Common myeloid progenitor, CD34-positive (primary cell): ENCODE results near the gene AUTS2.
A peak's percentile ranks its signal among the peaks of the same experiment; 100 is the strongest.

Experiments used
- CTCF ChIA-PET: fragments of 350-600 bp; sonication (Branson Sonifier 250); formaldehyde crosslinking; loops from one replicate; lab custom pipeline; 2021; ENCODE audit warnings: antibody characterized with exemption; lab: Charles Lee
- POLR2A ChIA-PET: fragments of 350-600 bp; sonication (Branson Sonifier 250); formaldehyde crosslinking; loops from one replicate; lab custom pipeline; 2021; ENCODE audit warnings: antibody characterized with exemption; lab: Charles Lee
- DNase-seq, 3 donors: peaks; one replicate each; pipeline versions ENCODE4 v3.0.0 to v3.0.0-alpha.2; 2013
- H3K27ac ChIP-seq, 2 experiments: 1 replicate in 1 of 2; 2 replicates in 1 of 2; pipeline ENCODE4 v1.7.0; 2013; ENCODE audit warnings: inconsistent platforms in 2 of 2, low read length in 2 of 2, mild to moderate bottlenecking in 2 of 2, low read depth in 1 of 2, moderate library complexity in 1 of 2; ENCODE audit not compliant: severe bottlenecking in 2 of 2, insufficient read depth in 1 of 2, poor library complexity in 1 of 2
- H3K27me3 ChIP-seq, 5 experiments: replicated peaks in 2 of 5; 1 replicate in 3 of 5; 2 replicates in 2 of 5; pipeline versions ENCODE4 v1.6.1 to v1.7.0; 2013; ENCODE audit warnings: low read length in 4 of 5, mild to moderate bottlenecking in 2 of 5, moderate library complexity in 2 of 5, inconsistent platforms in 1 of 5; ENCODE audit not compliant: insufficient read depth in 5 of 5, control insufficient read depth in 4 of 5
- H3K36me3 ChIP-seq, 4 experiments: 1 replicate in 2 of 4; 2 replicates in 2 of 4; pipeline versions ENCODE4 v1.6.1 to v1.7.0; 2013; ENCODE audit warnings: low read length in 3 of 4, control low read depth in 1 of 4, mild to moderate bottlenecking in 1 of 4; ENCODE audit not compliant: control insufficient read depth in 4 of 4, insufficient read depth in 4 of 4
- H3K4me1 ChIP-seq, 4 experiments: 1 replicate in 3 of 4; 2 replicates in 1 of 4; pipeline versions ENCODE4 v1.6.1 to v1.7.1; 2013; ENCODE audit warnings: low read length in 3 of 4, mild to moderate bottlenecking in 3 of 4, control low read depth in 1 of 4, inconsistent platforms in 1 of 4, moderate library complexity in 1 of 4; ENCODE audit not compliant: control insufficient read depth in 4 of 4, insufficient read depth in 4 of 4; ENCODE audit errors: control extremely low read depth in 1 of 4
- H3K4me3 ChIP-seq, 7 experiments: 1 replicate in 4 of 7; 2 replicates in 3 of 7; pipeline versions ENCODE4 v1.5.1 to v1.7.0; 2013; ENCODE audit warnings: mild to moderate bottlenecking in 7 of 7, low read length in 6 of 7, moderate library complexity in 6 of 7, inconsistent platforms in 2 of 7, low read depth in 2 of 7, control low read depth in 1 of 7; ENCODE audit not compliant: insufficient read depth in 4 of 7, control insufficient read depth in 1 of 7; ENCODE audit errors: extremely low read depth in 1 of 7
- H3K9me3 ChIP-seq, 5 experiments: 1 replicate in 4 of 5; 2 replicates in 1 of 5; pipeline versions ENCODE4 v1.6.1 to v1.7.1; 2013; ENCODE audit warnings: low read length in 4 of 5, mild to moderate bottlenecking in 2 of 5, inconsistent platforms in 1 of 5, low read depth in 1 of 5, moderate library complexity in 1 of 5; ENCODE audit not compliant: control insufficient read depth in 4 of 5, insufficient read depth in 2 of 5; ENCODE audit errors: control extremely low read depth in 1 of 5
- WGBS: methylation state at CpG from one replicate; pipeline ENCODE4 v1.1.5; 2013; ENCODE audit not compliant: insufficient coverage; 5-methylcytosine and 5-hydroxymethylcytosine counted together

The AUTS2 gene

DNA sequence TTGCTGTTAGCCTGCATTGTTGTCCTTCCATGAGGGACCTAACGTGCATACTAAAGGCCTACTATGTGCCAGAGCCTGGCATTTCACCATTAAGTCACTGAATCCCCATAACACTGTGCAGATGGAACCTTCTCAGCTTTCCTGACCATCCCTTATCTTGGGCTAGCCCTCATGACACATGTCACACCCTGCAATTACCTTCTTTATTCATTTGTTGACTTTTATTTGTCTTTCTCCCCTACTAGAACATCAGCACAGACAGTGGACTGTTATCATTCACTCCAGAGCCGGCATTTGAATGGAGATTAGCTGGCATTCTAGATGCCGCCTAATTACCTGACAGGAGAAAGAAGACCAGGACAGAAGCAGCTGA, 1062.5 kb downstream of the AUTS2 start:
- 97% methylated on average over 3 of the region's 3 CpGs for WGBS

DNA sequence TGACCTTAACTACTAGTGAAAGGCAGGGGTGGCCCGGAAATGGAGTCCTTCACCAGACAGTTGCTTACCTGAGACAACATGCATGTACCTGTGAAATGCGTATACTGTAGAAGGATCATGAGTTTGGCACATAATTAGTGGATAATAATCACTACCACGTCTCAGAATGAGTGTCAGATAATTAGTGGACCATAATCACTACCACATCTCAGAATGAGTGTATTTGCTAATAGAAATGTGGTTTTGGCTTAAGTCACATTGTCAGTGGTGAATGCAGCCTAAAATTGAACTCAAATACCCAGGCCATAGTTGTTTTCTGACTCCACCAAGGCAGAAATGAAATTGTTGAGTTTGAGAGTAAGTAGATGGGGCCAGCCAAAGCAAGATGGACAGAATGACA, 1065.4 kb downstream of the AUTS2 start:
- no peak overlapping the region for H3K4me3 ChIP-seq
- ChIA-PET CTCF (no interaction called here), POLR2A (no interaction called here)
- H3K27ac ChIP-seq, result no peak overlapping the region
- no peaks in the 10 kb centered on the region for H3K4me1 ChIP-seq
- H3K9me3 ChIP-seq, result no peaks in the 10 kb centered on the region
- 100% methylated on average over 1 of the region's 3 CpGs for WGBS
- no peaks in the 10 kb centered on the region for H3K27me3 ChIP-seq
- H3K36me3 ChIP-seq, result no peaks in the 10 kb centered on the region
- DNase-seq, result no peak

More for the DNA sequence above, 1062.5 kb downstream of the AUTS2 start:
- Histone ChIP-seq H3K36me3 (no peaks in the 10 kb centered on the region), H3K27me3 (no peaks in the 10 kb centered on the region), H3K4me1 (no peaks in the 10 kb centered on the region), H3K27ac (no peak overlapping the region), H3K9me3 (no peaks in the 10 kb centered on the region), H3K4me3 (no peak overlapping the region)
- ChIA-PET CTCF (no interaction called here), POLR2A (no interaction called here)
- no peak for DNase-seq

DNA sequence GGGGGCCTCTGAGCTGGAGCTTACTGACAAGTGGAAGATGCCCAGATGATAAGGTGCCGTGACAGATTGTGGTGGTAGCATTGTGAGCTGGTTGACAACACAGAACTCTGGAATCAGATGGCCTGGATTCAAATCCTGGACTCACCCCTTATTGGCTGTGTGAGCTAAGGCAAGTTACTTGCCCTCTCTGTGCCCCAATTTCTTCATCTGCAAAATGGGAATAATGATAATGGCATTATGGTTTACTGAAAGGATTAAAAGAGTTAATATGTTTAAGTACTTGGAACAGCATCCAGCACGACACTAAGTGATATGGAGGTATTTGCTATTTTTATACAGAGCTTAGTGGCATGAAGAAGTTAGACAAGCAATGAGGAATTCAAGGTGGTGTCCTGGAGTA, 1067.7 kb downstream of the AUTS2 start:
- no peak for DNase-seq
- ChIA-PET POLR2A (no interaction called here), CTCF (no interaction called here)
- Histone ChIP-seq H3K27me3 (no peaks in the 10 kb centered on the region), H3K36me3 (no peaks in the 10 kb centered on the region), H3K27ac (no peak overlapping the region), H3K4me1 (no peaks in the 10 kb centered on the region), H3K9me3 (no peaks in the 10 kb centered on the region), H3K4me3 (no peak overlapping the region)
- 100% methylated on average over 1 of the region's 2 CpGs for WGBS

DNA sequence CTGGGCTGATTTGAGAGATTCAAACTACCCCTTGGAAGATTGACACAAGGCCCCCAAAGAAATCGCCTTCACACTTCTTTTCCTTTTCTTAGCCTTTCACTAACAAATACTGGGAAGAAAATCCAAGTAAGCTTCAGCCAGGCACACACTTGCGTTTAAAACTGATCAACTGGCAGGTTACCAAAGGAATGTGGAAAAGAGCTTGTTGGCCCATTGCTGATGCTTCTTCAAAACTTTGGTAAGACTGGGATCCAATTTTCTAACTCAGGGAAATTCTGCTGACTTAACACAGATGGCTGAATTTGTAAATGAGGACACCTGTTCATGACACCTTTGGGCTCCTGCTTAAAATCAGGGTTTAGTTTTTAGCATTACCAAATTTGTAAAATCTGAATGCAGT, 1069.1 kb downstream of the AUTS2 start:
- H3K9me3 ChIP-seq, result no peaks in the 10 kb centered on the region
- no peak for DNase-seq
- H3K4me1 ChIP-seq, result no peaks in the 10 kb centered on the region
- no peaks in the 10 kb centered on the region for H3K27me3 ChIP-seq
- WGBS, result 100% methylated on average over 1 of the region's 2 CpGs
- no peak overlapping the region for H3K27ac ChIP-seq
- CTCF ChIA-PET, result no interaction called here
- no peak overlapping the region for H3K4me3 ChIP-seq
- POLR2A ChIA-PET, result no interaction called here
- no peaks in the 10 kb centered on the region for H3K36me3 ChIP-seq

DNA sequence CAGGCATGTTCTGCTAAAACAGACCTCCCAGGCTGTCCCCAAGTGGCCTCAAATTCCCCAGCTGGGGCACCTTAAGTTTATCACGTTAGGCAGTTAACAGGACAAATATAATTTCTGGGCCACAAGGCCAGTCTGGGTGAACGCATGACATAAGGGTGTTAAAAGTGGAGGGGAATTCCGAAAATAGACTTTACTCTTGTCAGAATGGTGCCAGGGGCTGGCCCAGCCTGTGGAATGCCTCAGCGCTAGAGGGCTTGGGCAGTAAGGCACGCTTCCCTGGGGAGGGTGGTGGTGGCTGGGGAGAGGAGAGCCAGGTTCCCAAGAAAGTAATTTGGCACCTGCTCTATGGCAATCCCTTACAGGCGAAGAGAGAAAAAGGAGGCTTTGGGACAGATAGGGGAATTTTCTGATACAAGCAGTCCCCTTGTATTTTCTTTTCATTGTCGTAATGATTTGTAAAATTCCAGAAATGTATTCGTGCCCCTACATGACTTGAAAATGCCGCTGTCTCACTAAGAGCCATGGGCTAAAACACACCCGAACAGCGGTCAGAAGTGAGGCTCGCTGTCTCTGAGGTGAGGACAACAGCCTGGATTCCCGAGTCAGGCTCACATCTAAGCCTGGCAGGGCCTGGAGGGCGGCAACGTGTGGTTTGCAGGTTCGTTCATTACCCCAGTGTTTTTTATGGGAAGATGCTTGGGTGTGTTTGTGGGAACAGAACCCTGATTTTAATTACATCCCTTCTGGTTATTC, 1070.5 kb downstream of the AUTS2 start:
- CTCF ChIA-PET, result no interaction called here

DNA sequence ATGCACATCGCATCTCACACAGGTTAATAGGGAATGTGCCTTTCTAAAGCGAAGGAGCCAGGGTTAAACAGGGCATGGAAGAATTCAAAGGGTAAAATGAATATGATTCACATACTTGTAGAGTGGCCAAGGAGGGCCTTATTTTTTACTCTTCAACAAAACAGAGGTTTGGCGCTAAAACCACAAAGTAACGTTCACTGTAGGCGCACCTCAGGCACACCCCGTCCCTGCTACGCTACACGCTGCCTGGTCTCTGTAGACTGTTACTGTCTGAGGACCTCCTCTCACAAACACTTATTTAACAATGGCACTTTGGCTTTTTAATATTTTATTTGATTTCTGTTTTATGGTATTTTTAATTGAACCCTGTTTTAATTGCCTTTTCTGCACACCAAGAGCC, 1071.6 kb downstream of the AUTS2 start:
- no peaks in the 10 kb centered on the region for H3K4me1 ChIP-seq
- no peaks in the 10 kb centered on the region for H3K9me3 ChIP-seq
- DNase-seq, result peak in 1 of 3 donors; percentile 16
- no peak overlapping the region for H3K27ac ChIP-seq
- ChIA-PET POLR2A (no interaction called here), CTCF (no interaction called here)
- WGBS, result 97% methylated on average over 5 of the region's 8 CpGs
- H3K27me3 ChIP-seq, result no peaks in the 10 kb centered on the region
- H3K36me3 ChIP-seq, result no peaks in the 10 kb centered on the region
- no peak overlapping the region for H3K4me3 ChIP-seq

More for the DNA sequence above, 1070.5 kb downstream of the AUTS2 start:
- Histone ChIP-seq H3K4me1 (no peaks in the 10 kb centered on the region), H3K4me3 (no peak overlapping the region), H3K27me3 (no peaks in the 10 kb centered on the region), H3K27ac (no peak overlapping the region), H3K36me3 (no peaks in the 10 kb centered on the region), H3K9me3 (no peaks in the 10 kb centered on the region)
- POLR2A ChIA-PET, result no interaction called here
- DNase-seq, result no peak
- 98% methylated on average over 12 of the region's 16 CpGs for WGBS

DNA sequence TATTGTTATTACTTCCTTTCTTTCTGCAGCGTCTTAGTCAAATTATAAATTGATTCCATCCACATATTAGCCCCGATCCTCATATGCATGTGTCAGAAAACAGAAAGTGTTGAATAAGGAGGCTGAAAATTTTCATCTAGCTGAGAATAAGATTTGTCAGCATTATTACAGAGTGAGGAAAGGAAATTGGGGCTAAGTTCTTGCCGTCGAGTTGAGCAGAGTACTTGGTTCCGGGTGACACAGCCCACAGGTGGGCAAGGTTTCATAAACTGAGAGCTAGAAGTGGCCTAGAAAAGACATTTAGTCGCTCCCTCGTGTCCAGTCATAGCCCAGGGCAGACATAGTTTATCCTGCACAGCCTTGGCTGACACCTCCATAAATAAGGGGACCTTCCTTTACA, 1072.0 kb downstream of the AUTS2 start:
- no peaks in the 10 kb centered on the region for H3K36me3 ChIP-seq
- H3K9me3 ChIP-seq, result no peaks in the 10 kb centered on the region
- WGBS, result 95% methylated on average over 5 of the region's 7 CpGs
- no peak overlapping the region for H3K4me3 ChIP-seq
- ChIA-PET POLR2A (no interaction called here), CTCF (no interaction called here)
- no peaks in the 10 kb centered on the region for H3K27me3 ChIP-seq
- H3K27ac ChIP-seq, result no peak overlapping the region
- H3K4me1 ChIP-seq, result no peaks in the 10 kb centered on the region
- no peak for DNase-seq
